Measurements from ENCODE around the gene MT1M.

Gene MT1M

GRCh38 chr16:56639045-56639444, 6.6 kb downstream of the MT1M start:
- Histone ChIP-seq H3K4me1 (ENCODE audit: insufficient read depth, low read length) (peaks cover 2% of the 10 kb centered on the region), H2AFZ (ENCODE audit: low read depth, low read length) (no peak overlapping the region), H3K4me3 (ENCODE audit: low read length) (no peak overlapping the region), H3K27me3 (ENCODE audit: insufficient read depth, low read length) (peaks cover 98% of the 10 kb centered on the region), H3K36me3 (ENCODE audit: insufficient read depth, low read length) (no peaks in the 10 kb centered on the region), H3K9me3 (ENCODE audit: low read length) (no peaks in the 10 kb centered on the region)

DNA sequence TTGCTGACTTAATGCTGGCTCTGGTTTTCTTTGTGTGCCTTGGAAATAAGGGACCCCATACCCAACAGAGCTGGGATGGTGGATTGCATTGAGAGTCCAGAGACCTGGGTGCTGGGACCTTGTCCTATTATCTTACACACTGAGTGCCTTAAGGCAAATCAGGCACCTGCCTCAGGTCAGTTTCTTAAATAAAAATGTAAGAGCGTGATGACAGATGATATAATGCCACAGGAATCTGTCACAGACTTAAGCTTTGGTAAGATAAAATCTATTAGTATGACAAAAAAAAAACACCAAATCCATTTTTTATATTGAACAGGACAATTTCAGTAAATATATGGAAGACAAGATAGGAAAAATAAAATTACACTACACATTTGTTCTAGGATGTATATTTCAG, 7.6 kb downstream of the MT1M start:
- Histone ChIP-seq H3K27me3 (ENCODE audit: insufficient read depth, low read length) (peaks cover 98% of the 10 kb centered on the region), H3K36me3 (ENCODE audit: insufficient read depth, low read length) (no peaks in the 10 kb centered on the region), H3K4me1 (ENCODE audit: insufficient read depth, low read length) (peaks cover 2% of the 10 kb centered on the region), H2AFZ (ENCODE audit: low read depth, low read length) (no peak overlapping the region), H3K9me3 (ENCODE audit: low read length) (no peaks in the 10 kb centered on the region), H3K4me3 (ENCODE audit: low read length) (no peak overlapping the region)

DNA sequence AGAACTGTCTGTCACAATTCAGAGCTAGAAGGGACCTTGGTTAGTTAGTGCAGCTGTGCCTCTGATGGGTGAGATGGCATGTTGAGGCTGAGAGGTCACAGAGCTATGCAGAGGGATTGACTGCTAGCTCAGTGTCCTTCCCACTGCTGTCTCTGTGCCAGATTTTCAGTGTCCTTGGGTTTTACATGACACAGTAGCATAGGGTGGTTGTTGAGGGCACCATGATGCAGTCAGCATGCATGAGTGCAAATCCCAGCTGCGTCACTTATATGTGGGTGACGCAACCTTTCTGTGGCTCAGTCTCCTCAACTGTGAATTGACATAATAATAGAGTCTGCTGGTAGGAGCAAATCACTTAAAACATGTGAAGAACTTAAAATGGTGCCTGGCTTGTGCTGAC, 8.7 kb downstream of the MT1M start:
- Histone ChIP-seq H3K9me3 (ENCODE audit: low read length) (no peaks in the 10 kb centered on the region), H2AFZ (ENCODE audit: low read depth, low read length) (no peak overlapping the region), H3K36me3 (ENCODE audit: insufficient read depth, low read length) (no peaks in the 10 kb centered on the region), H3K4me1 (ENCODE audit: insufficient read depth, low read length) (peaks cover 2% of the 10 kb centered on the region), H3K27me3 (ENCODE audit: insufficient read depth, low read length) (peaks cover 98% of the 10 kb centered on the region), H3K4me3 (ENCODE audit: low read length) (no peak overlapping the region)

- Histone ChIP-seq H2AFZ (ENCODE audit: low read depth, low read length) (no peak overlapping the region), H3K36me3 (ENCODE audit: insufficient read depth, low read length) (no peaks in the 10 kb centered on the region), H3K4me3 (ENCODE audit: low read length) (no peak overlapping the region), H3K9me3 (ENCODE audit: low read length) (no peaks in the 10 kb centered on the region), H3K4me1 (ENCODE audit: insufficient read depth, low read length) (peaks cover 2% of the 10 kb centered on the region), H3K27me3 (ENCODE audit: insufficient read depth, low read length) (peaks cover 98% of the 10 kb centered on the region)
Observed at GRCh38 chr16:56643080-56643778, 10.8 kb downstream of the MT1M start.

GRCh38 chr16:56643833-56644232, 11.4 kb downstream of the MT1M start:
- no peaks in the 10 kb centered on the region for H3K4me1 ChIP-seq (ENCODE audit: insufficient read depth, low read length)
- peaks cover 98% of the 10 kb centered on the region for H3K27me3 ChIP-seq (ENCODE audit: insufficient read depth, low read length)
- no peaks in the 10 kb centered on the region for H3K36me3 ChIP-seq (ENCODE audit: insufficient read depth, low read length)
- no peaks in the 10 kb centered on the region for H3K9me3 ChIP-seq (ENCODE audit: low read length)
- no peak overlapping the region for H3K4me3 ChIP-seq (ENCODE audit: low read length)
- no peak overlapping the region for H2AFZ ChIP-seq (ENCODE audit: low read depth, low read length)

DNA sequence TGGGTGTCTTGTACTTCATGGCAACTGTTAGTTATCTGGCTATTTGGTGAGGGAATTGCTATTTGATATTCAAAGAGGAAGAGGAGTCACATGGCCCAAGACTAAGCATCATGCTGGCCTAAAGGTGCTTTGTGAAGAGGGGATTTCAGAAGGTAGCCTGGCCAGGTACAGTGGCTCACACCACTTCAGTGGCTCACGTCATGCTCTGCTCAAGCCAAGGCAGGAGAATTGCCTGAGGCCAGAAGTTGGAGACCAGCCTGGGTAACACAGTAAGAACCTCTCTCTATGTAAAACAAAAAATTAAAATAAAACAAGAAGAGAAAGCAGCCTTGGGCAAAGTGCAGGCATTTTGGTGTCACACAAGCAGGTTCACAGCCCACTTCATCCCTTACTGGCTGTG, 12.9 kb downstream of the MT1M start:
- peaks cover 96% of the 10 kb centered on the region for H3K27me3 ChIP-seq (ENCODE audit: insufficient read depth, low read length)
- no peaks in the 10 kb centered on the region for H3K36me3 ChIP-seq (ENCODE audit: insufficient read depth, low read length)
- no peak overlapping the region for H2AFZ ChIP-seq (ENCODE audit: low read depth, low read length)
- no peaks in the 10 kb centered on the region for H3K9me3 ChIP-seq (ENCODE audit: low read length)
- no peak overlapping the region for H3K4me3 ChIP-seq (ENCODE audit: low read length)
- no peaks in the 10 kb centered on the region for H3K4me1 ChIP-seq (ENCODE audit: insufficient read depth, low read length)

DNA sequence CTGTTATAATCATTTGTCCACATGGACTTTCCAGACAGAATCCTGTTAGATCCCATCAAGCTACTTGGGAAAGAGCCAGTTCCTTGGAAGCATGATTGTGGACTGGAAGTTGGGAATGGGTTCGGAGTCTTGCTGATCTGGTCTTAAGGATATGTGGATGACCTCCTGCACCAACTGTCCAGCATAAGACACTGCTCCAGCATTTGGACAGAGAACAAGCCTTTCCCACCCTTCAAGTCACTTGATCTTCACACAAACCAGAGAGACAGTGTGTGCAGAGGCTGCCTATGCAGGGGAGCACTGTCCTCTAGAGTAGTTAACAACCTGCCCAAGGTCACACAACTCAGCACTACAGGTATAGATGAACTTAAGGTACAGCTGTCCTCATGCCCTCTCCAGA, 13.4 kb downstream of the MT1M start:
- no peaks in the 10 kb centered on the region for H3K9me3 ChIP-seq (ENCODE audit: low read length)
- H3K4me1 ChIP-seq (ENCODE audit: insufficient read depth, low read length), result no peaks in the 10 kb centered on the region
- peaks cover 96% of the 10 kb centered on the region for H3K27me3 ChIP-seq (ENCODE audit: insufficient read depth, low read length)
- H2AFZ ChIP-seq (ENCODE audit: low read depth, low read length), result no peak overlapping the region
- no peaks in the 10 kb centered on the region for H3K36me3 ChIP-seq (ENCODE audit: insufficient read depth, low read length)
- no peak overlapping the region for H3K4me3 ChIP-seq (ENCODE audit: low read length)

- Histone ChIP-seq H3K27me3 (ENCODE audit: insufficient read depth, low read length) (peaks cover 96% of the 10 kb centered on the region), H3K9me3 (ENCODE audit: low read length) (no peaks in the 10 kb centered on the region), H3K4me3 (ENCODE audit: low read length) (no peak overlapping the region), H2AFZ (ENCODE audit: low read depth, low read length) (no peak overlapping the region), H3K4me1 (ENCODE audit: insufficient read depth, low read length) (no peaks in the 10 kb centered on the region), H3K36me3 (ENCODE audit: insufficient read depth, low read length) (no peaks in the 10 kb centered on the region)
Observed at GRCh38 chr16:56647641-56648431, 15.4 kb downstream of the MT1M start.

DNA sequence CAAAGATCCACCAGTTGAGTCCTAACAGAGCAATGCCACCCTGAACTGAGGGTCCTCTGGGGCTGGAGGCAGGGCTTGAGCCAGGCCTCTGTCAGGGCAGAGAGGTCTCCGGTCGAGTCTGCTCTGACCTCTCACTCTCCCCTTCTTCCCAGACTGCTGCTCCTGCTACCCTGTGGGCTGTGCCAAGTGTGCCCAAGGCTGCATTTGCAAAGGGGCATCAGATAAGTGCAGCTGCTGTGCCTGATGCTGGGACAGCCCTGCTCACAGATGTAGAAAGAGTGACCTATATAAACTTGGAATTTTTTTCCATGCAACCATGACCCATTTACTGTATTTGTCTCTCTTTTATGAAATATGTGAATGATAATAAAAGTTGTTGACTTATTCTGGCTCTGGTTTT, 16.8 kb downstream of the MT1M start:
- H2AFZ ChIP-seq (ENCODE audit: low read depth, low read length), result no peak overlapping the region
- no peak overlapping the region for H3K4me3 ChIP-seq (ENCODE audit: low read length)
- no peaks in the 10 kb centered on the region for H3K36me3 ChIP-seq (ENCODE audit: insufficient read depth, low read length)
- no peaks in the 10 kb centered on the region for H3K4me1 ChIP-seq (ENCODE audit: insufficient read depth, low read length)
- H3K9me3 ChIP-seq (ENCODE audit: low read length), result no peaks in the 10 kb centered on the region
- H3K27me3 ChIP-seq (ENCODE audit: insufficient read depth, low read length), result peaks cover 92% of the 10 kb centered on the region

- Histone ChIP-seq H3K4me3 (ENCODE audit: low read length) (no peak overlapping the region), H3K36me3 (ENCODE audit: insufficient read depth, low read length) (no peaks in the 10 kb centered on the region), H2AFZ (ENCODE audit: low read depth, low read length) (no peak overlapping the region), H3K9me3 (ENCODE audit: low read length) (no peaks in the 10 kb centered on the region), H3K4me1 (ENCODE audit: insufficient read depth, low read length) (no peaks in the 10 kb centered on the region), H3K27me3 (ENCODE audit: insufficient read depth, low read length) (peaks cover 89% of the 10 kb centered on the region)
Observed at GRCh38 chr16:56649820-56650219, 17.4 kb downstream of the MT1M start.

GRCh38 chr16:56651586-56651985, 19.1 kb downstream of the MT1M start, which contains the start of gene MT1B:
TSS of gene MT1B (plus strand) at chr16:56651886. CDS start at chr16:56651954, 68 bp downstream.
- Histone ChIP-seq H3K4me3 (ENCODE audit: low read length) (no peak within 1 kb of the TSS), H2AFZ (ENCODE audit: low read depth, low read length) (no peak within 1 kb of the TSS), H3K36me3 (ENCODE audit: insufficient read depth, low read length) (no peaks in the 10 kb centered on the region), H3K4me1 (ENCODE audit: insufficient read depth, low read length) (no peaks in the 10 kb centered on the region), H3K9me3 (ENCODE audit: low read length) (no peaks in the 10 kb centered on the region), H3K27me3 (ENCODE audit: insufficient read depth, low read length) (peaks cover 82% of the 10 kb centered on the region)

- Histone ChIP-seq H3K4me3 (ENCODE audit: low read length) (no peak overlapping the region), H2AFZ (ENCODE audit: low read depth, low read length) (no peak overlapping the region), H3K36me3 (ENCODE audit: insufficient read depth, low read length) (no peaks in the 10 kb centered on the region), H3K27me3 (ENCODE audit: insufficient read depth, low read length) (peaks cover 79% of the 10 kb centered on the region), H3K4me1 (ENCODE audit: insufficient read depth, low read length) (no peaks in the 10 kb centered on the region), H3K9me3 (ENCODE audit: low read length) (no peaks in the 10 kb centered on the region)
Observed at GRCh38 chr16:56652600-56652999, 20.1 kb downstream of the MT1M start.

DNA sequence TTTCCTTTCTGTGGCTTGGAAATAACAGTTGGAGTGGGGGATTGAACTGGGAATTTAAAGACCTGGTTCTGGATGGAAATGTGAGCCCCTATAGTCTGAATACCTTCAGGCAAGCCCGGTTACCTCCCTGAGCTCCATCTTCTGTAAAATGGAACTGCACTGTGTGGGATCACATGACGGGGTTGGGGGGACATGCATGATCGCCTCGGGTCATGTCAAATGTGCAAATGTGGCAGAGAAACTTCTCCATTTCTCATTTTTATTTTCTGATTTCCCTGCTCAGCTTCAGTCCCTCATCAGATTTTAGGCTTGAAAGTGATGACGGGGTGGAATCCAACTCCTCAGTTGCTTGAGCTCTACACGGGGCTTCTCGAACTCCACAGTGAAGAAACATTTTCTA, 20.8 kb downstream of the MT1M start:
- H3K4me3 ChIP-seq (ENCODE audit: low read length), result no peak overlapping the region
- no peak overlapping the region for H2AFZ ChIP-seq (ENCODE audit: low read depth, low read length)
- H3K9me3 ChIP-seq (ENCODE audit: low read length), result no peaks in the 10 kb centered on the region
- peaks cover 79% of the 10 kb centered on the region for H3K27me3 ChIP-seq (ENCODE audit: insufficient read depth, low read length)
- H3K4me1 ChIP-seq (ENCODE audit: insufficient read depth, low read length), result no peaks in the 10 kb centered on the region
- H3K36me3 ChIP-seq (ENCODE audit: insufficient read depth, low read length), result no peaks in the 10 kb centered on the region

Measured in neuron (in vitro differentiated cells).